Cardiac muscle cell (in vitro differentiated cells and primary cell): ENCODE measurements around the gene OSMR. TPM values are rescaled to one million over a fixed set of nuclear protein-coding genes. Genes with fewer than 3 reads are reported as not detected.

Experiments used
- DNase-seq, 2 donors: peaks; one replicate each; pipeline versions ENCODE4 v3.0.0 to v3.0.0-alpha.2; 2010 to 2017; ENCODE audit warnings: low read depth in 1 of 2, low spot score in 1 of 2
- H3K27ac ChIP-seq: fragments of 200-600 bp; sonication (generic); 2 replicates; pipeline ENCODE4 v1.5.1; 2016
- H3K27me3 ChIP-seq: fragments of 200-600 bp; sonication (generic); 2 replicates; pipeline ENCODE4 v1.6.0; 2016; ENCODE audit warnings: control low read depth
- H3K36me3 ChIP-seq: fragments of 200-600 bp; sonication (generic); 2 replicates; pipeline ENCODE4 v1.5.1; 2016; ENCODE audit warnings: control low read depth
- H3K4me1 ChIP-seq: fragments of 200-600 bp; sonication (generic); 2 replicates; pipeline ENCODE4 v1.8.1; 2017; ENCODE audit warnings: low read depth, mild to moderate bottlenecking, mixed run types
- H3K4me3 ChIP-seq: fragments of 200-600 bp; sonication (generic); 2 replicates; pipeline ENCODE4 v1.5.1; 2016; ENCODE audit warnings: mild to moderate bottlenecking
- H3K9me3 ChIP-seq: fragments of 200-600 bp; sonication (generic); 2 replicates; pipeline ENCODE4 v1.5.1; 2017; ENCODE audit warnings: low read depth, mild to moderate bottlenecking, control low read depth
- CTCF ChIP-seq: IDR thresholded peaks from 2 replicates; pipeline ENCODE4 v1.5.1; 2012; ENCODE audit warnings: low read depth, mild to moderate bottlenecking, low read length
- polyA plus RNA-seq: library from polyadenylated mRNA; unstranded; fragments of >200 nt; fragmentation: Nextera tagmentation; extraction: Ambion mirVana; gene quantifications from 2 replicates; pipeline ENCODE4 v1.2.1, GENCODE V29; 2016
- total RNA-seq: library from RNA; depleted of rRNA; stranded (reverse); fragments of >200 nt; gene quantifications from 2 replicates; pipeline ENCODE4 v1.2.3, GENCODE V29; 2016

The OSMR gene
- total and polyA plus RNA-seq, 2 experiments from 2014 or later, result 0.43 TPM; not detected in 1

DNA sequence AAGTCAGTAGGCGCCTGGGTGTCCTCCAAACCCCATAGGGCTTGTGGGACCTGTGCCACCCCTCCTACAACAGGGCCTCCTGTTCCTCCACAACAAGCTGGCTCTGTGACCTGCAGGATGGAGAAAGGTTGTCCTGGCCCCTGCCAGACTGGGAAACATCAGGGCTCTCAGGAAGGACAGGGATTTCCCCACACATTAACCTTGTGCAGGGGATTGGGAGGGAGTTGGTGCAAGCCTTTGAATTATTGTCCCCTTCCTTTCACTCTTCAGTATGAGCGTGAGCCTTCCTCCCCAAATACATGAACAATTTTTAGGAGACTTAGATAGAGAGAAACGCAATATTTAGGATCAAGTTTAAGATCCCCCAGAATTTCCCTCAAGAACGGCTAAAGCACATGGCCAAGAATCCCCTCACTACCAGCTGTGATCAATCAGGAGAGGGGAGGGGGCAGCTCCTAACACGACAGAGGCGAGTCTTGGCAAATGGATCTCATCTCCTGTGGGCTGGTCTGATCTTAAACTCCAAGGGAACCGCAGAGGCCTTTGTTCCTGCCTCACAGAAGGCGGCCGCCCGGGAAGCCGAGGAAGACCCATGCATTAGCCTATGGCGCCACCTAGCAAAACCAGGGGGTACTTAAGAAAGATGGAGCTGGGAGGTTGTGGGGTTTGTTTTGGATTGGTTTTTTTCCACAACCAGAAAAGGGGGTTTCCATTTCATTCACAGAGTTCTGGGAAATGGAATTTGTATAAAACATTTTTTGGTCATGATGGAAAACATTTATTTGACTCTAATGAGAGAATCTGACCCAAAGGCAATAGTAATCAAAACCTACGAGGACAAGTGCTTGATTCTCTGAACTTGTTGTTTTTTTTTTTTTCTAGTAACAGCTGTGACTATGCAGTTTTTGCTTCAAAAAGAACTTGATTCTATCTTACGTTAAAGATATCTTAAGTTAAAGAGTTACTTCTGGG lies 36.1 kb upstream of the OSMR start:
- Histone ChIP-seq H3K4me3 (no peak overlapping the region), H3K9me3 (no peaks in the 10 kb centered on the region), H3K36me3 (no peaks in the 10 kb centered on the region), H3K27ac (no peak overlapping the region), H3K4me1 (no peaks in the 10 kb centered on the region), H3K27me3 (no peaks in the 10 kb centered on the region)
- peak; percentile 77 for TF ChIP-seq CTCF
- peak; percentile 90 to 95 for DNase-seq

DNA sequence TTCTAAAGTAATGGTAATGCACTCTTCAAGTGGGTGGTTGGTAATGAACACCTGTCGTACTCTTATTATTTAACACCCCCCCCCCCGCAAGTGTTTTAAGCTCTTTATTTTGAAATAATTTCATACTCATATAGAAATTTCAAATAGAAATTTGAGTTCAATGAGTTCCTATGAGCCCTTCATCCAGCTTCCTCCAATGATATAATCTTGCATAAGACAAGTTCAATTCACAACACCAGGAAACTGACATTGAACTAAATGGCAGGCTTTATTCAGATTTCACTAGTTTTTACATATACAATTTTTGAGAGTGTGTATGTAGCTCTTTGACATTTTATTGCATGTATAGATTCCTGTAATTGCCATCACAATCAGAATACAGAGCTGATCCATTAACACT lies 30.9 kb upstream of the OSMR start:
- no peak for DNase-seq
- Histone ChIP-seq H3K27ac (no peak overlapping the region), H3K4me1 (no peaks in the 10 kb centered on the region), H3K9me3 (no peaks in the 10 kb centered on the region), H3K27me3 (no peaks in the 10 kb centered on the region), H3K4me3 (no peak overlapping the region), H3K36me3 (no peaks in the 10 kb centered on the region)
- TF ChIP-seq CTCF, result no peak

DNA sequence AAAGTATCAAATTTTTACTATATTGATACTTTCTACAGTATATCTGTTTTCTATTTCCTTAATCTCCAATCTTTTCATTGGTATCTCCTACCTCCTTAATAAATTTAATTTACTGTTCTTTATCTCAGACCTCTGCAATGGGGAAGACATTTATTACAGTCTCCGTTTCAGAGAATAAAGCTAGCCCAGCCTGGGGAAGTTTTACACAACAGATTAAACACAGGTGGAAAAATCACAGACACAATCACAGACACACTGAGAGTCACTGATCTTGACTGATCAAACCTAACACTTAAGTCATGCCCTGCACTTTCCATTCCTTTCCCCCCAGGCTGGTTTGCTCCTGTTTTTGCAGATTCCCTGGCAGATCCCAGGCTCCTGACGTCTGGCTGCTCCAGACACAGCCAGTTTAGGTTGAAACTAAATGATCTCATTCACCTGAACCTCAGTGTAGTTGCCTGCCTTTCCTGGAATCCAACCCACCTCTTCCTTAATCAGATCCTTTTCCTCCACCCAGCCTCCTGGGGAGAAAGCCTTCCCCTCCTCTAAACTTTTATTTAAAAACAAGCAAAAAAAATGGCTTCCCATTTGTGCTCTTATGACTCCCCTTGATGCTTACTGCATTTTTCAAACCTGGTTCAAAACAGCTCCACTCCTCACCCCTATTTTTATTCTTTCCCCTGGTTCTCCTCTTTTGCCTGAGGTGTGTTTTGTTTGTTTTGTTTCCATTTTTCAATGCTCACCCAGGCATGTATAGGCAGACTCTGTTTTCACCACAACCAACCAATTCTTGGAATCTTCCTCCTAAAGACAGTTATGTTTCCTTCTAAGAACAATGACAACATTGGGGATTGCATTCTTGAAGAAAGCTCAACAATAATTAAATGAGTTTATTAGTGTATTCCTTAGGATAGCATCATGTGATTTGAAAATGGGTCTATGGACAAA lies 29.5 kb upstream of the OSMR start:
- no peak overlapping the region for H3K4me3 ChIP-seq
- no peak for TF ChIP-seq CTCF

DNA sequence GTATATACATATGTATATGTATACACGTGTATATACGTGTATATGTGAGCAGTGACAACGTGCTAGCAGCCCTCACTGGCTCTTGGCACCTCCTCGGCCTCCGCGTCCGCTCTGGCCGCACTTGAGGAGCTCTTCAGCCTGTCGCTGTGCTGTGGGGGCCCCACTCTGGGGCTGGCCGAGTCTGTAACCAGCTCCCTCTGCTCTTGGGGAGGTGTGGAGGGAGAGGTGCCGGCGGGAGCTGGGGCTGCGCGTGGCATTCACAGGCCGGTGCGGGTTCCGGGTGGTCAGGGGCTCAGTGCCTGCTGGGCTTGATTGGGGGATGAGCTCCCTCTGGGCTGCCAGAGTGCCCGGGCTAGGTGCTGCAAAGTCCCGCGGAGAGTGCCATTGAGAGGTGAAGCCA lies 24.1 kb upstream of the OSMR start:
- DNase-seq, result no peak
- no peaks in the 10 kb centered on the region for H3K27me3 ChIP-seq
- H3K4me1 ChIP-seq, result no peaks in the 10 kb centered on the region
- no peaks in the 10 kb centered on the region for H3K36me3 ChIP-seq
- no peak overlapping the region for H3K4me3 ChIP-seq
- H3K9me3 ChIP-seq, result no peaks in the 10 kb centered on the region
- H3K27ac ChIP-seq, result no peak overlapping the region
- TF ChIP-seq CTCF, result no peak

More for the DNA sequence above, 29.5 kb upstream of the OSMR start:
- Histone ChIP-seq H3K27me3 (no peaks in the 10 kb centered on the region), H3K4me1 (no peaks in the 10 kb centered on the region), H3K9me3 (no peaks in the 10 kb centered on the region), H3K27ac (no peak overlapping the region), H3K36me3 (no peaks in the 10 kb centered on the region)
- DNase-seq, result no peak

DNA sequence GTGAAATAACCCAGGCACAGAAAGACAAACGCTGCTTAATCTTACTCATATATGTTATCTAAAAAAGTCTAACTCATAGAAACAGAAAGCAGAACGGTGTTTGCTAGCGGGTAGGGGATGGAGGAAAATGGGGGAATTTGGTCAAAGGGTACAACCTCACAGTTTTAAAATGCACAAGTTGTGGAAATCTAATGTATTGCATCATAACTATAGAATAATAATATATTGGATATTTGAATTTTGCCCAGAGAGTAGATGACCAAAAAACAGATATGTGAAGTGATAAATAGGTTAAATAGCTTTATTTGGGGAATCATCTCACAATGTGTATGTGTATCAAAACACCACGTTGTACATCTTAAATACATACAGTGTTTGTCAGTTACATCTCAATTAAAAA lies 22.3 kb upstream of the OSMR start:
- Histone ChIP-seq H3K4me1 (no peaks in the 10 kb centered on the region), H3K27ac (no peak overlapping the region), H3K4me3 (no peak overlapping the region), H3K27me3 (no peaks in the 10 kb centered on the region), H3K36me3 (no peaks in the 10 kb centered on the region), H3K9me3 (no peaks in the 10 kb centered on the region)
- no peak for TF ChIP-seq CTCF
- no peak for DNase-seq
